ENCODE data around the gene FYCO1. TPM values are rescaled to one million over a fixed set of nuclear protein-coding genes. Genes with fewer than 3 reads are reported as not detected.

FYCO1 gene
- total and polyA plus RNA-seq, 9 of the 15 experiments (the other 6 are each of a cell fraction or from before 2014, with no cell fraction given) = 2.1 to 13.8 (median 7.4) TPM

GRCh38 chr3:45896956-45897355 is 98.7 kb downstream of the FYCO1 start:
- Histone ChIP-seq H3K4me2 (ENCODE audit: insufficient read depth, low read length) (no peak overlapping the region), H3K4me3 (no peak overlapping the region), H3K9ac (ENCODE audit: insufficient read depth in 1 of 2, low read depth in 2 of 2, low read length in 2 of 2) (no peak overlapping the region), H3K79me2 (ENCODE audit: control insufficient read depth, insufficient read depth, low read length) (no peaks in the 10 kb centered on the region), H3K9me1 (ENCODE audit: control insufficient read depth, insufficient read depth, low read length) (no peaks in the 10 kb centered on the region), H3K9me3 (replicated peaks; ENCODE audit: control insufficient read depth, insufficient read depth, low read depth, low read length) (no peaks in the 10 kb centered on the region), H3K36me3 (ENCODE audit: control insufficient read depth, insufficient read depth, low read length) (no peaks in the 10 kb centered on the region), H3K27me3 (ENCODE audit: control insufficient read depth in 2 of 2, insufficient read depth in 2 of 2, low read length in 2 of 2) (peaks cover 36 to 49% of the 10 kb centered on the region in 2 experiments), H3K27ac (ENCODE audit: extremely low read depth, low read depth, low read length) (no peak overlapping the region), H2AFZ (ENCODE audit: low read depth, low read length) (no peak overlapping the region), H3K4me1 (replicated peaks in 1 of 2; ENCODE audit: control insufficient read depth in 2 of 2, insufficient read depth in 2 of 2, low read length in 2 of 2) (no peaks in the 10 kb centered on the region; a peak in 1 of 5 replicates), H4K20me1 (replicated peaks; ENCODE audit: control insufficient read depth, insufficient read depth, low read length) (no peaks in the 10 kb centered on the region)
- ATAC-seq (no peak), FAIRE-seq (no peak), DNase-seq (ENCODE audit: extremely low read depth in 1 of 4, low spot score in 3 of 4) (no peak)
- POLR2A ChIA-PET = interaction anchor here (1.3 kb wide), 1 partner anchor 11 kb away, joined by 3 read pairs; no protein-coding TSS in a partner anchor
- CTCF ChIA-PET (ENCODE audit: low intra/inter-chr PET ratio) = no interaction called here
- TF ChIP-seq, protein P1, sequence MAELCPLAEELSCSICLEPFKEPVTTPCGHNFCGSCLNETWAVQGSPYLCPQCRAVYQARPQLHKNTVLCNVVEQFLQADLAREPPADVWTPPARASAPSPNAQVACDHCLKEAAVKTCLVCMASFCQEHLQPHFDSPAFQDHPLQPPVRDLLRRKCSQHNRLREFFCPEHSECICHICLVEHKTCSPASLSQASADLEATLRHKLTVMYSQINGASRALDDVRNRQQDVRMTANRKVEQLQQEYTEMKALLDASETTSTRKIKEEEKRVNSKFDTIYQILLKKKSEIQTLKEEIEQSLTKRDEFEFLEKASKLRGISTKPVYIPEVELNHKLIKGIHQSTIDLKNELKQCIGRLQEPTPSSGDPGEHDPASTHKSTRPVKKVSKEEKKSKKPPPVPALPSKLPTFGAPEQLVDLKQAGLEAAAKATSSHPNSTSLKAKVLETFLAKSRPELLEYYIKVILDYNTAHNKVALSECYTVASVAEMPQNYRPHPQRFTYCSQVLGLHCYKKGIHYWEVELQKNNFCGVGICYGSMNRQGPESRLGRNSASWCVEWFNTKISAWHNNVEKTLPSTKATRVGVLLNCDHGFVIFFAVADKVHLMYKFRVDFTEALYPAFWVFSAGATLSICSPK (IDR thresholded peaks at IDR 0.05; ENCODE audit: borderline replicate concordance) = no peak
- TF ChIP-seq SRSF1 (IDR thresholded peaks at IDR 0.05; ENCODE audit: low read depth, low read length) = no peak
- no peak for TF ChIP-seq ZNF324 (CRISPR knock-in tag; IDR thresholded peaks at IDR 0.05)
- TF ChIP-seq EP300 (IDR thresholded peaks at IDR 0.05; ENCODE audit: low read length) = no peak
- TF ChIP-seq CBFB (CRISPR knock-in tag; IDR thresholded peaks at IDR 0.05) = no peak
- no peak for TF ChIP-seq PPARD (CRISPR knock-in tag; IDR thresholded peaks at IDR 0.05)
- TF ChIP-seq, protein P2, sequence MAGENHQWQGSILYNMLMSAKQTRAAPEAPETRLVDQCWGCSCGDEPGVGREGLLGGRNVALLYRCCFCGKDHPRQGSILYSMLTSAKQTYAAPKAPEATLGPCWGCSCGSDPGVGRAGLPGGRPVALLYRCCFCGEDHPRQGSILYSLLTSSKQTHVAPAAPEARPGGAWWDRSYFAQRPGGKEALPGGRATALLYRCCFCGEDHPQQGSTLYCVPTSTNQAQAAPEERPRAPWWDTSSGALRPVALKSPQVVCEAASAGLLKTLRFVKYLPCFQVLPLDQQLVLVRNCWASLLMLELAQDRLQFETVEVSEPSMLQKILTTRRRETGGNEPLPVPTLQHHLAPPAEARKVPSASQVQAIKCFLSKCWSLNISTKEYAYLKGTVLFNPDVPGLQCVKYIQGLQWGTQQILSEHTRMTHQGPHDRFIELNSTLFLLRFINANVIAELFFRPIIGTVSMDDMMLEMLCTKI (IDR thresholded peaks at IDR 0.05; ENCODE audit: partially characterized antibody) = no peak
- no peak for TF ChIP-seq PCBP2 (IDR thresholded peaks at IDR 0.05; ENCODE audit: low read depth, low read length, poor library complexity, severe bottlenecking)
- TF ChIP-seq PTTG1 (tag; IDR thresholded peaks at IDR 0.05; ENCODE audit: low read depth) = no peak
- TF ChIP-seq PKNOX1 (IDR thresholded peaks at IDR 0.05) = no peak
- TF ChIP-seq, protein P3, sequence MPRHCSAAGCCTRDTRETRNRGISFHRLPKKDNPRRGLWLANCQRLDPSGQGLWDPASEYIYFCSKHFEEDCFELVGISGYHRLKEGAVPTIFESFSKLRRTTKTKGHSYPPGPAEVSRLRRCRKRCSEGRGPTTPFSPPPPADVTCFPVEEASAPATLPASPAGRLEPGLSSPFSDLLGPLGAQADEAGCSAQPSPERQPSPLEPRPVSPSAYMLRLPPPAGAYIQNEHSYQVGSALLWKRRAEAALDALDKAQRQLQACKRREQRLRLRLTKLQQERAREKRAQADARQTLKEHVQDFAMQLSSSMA (CRISPR knock-in tag; IDR thresholded peaks at IDR 0.05) = no peak
- no peak for TF ChIP-seq NR2C2 (CRISPR knock-in tag; IDR thresholded peaks at IDR 0.05)
- no peak for TF ChIP-seq NR2C2 (tag; IDR thresholded peaks at IDR 0.05)
- TF ChIP-seq E2F3 (CRISPR knock-in tag; IDR thresholded peaks at IDR 0.05) = no peak
- 3% methylated on average over 3 of the region's 3 CpGs for WGBS (ENCODE audit: insufficient coverage, low coverage, missing lambda C conversion rate)
- intact Hi-C loops (cut with micrococcal nuclease) = no loop called here
- BruUV-seq (replicated peaks) = no TSS peak
- in situ Hi-C loops (cut with MboI) = no loop called here

Measured in K562 (cell line).